Natural killer cell (primary cell): Measurements from ENCODE around the gene NCSTN. TPM values are rescaled to one million over a fixed set of nuclear protein-coding genes. Genes with fewer than 3 reads are reported as not detected.

ENCODE experiments used
- ATAC-seq, 3 donors: fragments of 150-1000 bp in 2 of 3; fragments of 200-7000 bp in 1 of 3; cut with Tn5 transposase; 1 replicate in 1 of 3; 2 replicates in 2 of 3; pipeline ENCODE4 v1.10.0; 2021; ENCODE audit warnings: mild to moderate bottlenecking in 2 of 3, moderate library complexity in 2 of 3
- DNase-seq, 2 donors: peaks; one replicate each; pipeline versions ENCODE4 v3.0.0 to v3.0.0-alpha.2; 2013 to 2021; ENCODE audit warnings: mixed read lengths in 1 of 2
- H3K27ac ChIP-seq: one replicate; pipeline ENCODE4 v1.5.1; 2013; ENCODE audit warnings: mild to moderate bottlenecking, low read length
- H3K27me3 ChIP-seq: one replicate; pipeline ENCODE4 v1.6.1; 2013; ENCODE audit warnings: low read length; ENCODE audit not compliant: control insufficient read depth, insufficient read depth
- H3K36me3 ChIP-seq: one replicate; pipeline ENCODE4 v1.6.1; 2013; ENCODE audit warnings: low read length; ENCODE audit not compliant: control insufficient read depth, insufficient read depth
- H3K4me1 ChIP-seq: one replicate; pipeline ENCODE4 v1.6.1; 2013; ENCODE audit warnings: low read length; ENCODE audit not compliant: control insufficient read depth, insufficient read depth
- H3K4me3 ChIP-seq: one replicate; pipeline ENCODE4 v1.5.1; 2013; ENCODE audit warnings: low read length
- H3K9me3 ChIP-seq: one replicate; pipeline ENCODE4 v1.6.1; 2013; ENCODE audit warnings: low read length; ENCODE audit not compliant: control insufficient read depth, insufficient read depth
- H3K27ac Mint-ChIP-seq, 2 donors: one replicate each; pipeline ENCODE4 v1.8.0; 2022; ENCODE audit warnings: mild to moderate bottlenecking in 2 of 2, mixed read lengths in 2 of 2, moderate library complexity in 1 of 2
- H3K27me3 Mint-ChIP-seq, 2 donors: one replicate each; pipeline ENCODE4 v1.8.0; 2022; ENCODE audit warnings: low read depth in 2 of 2, mixed read lengths in 2 of 2
- H3K36me3 Mint-ChIP-seq: one replicate; pipeline ENCODE4 v1.8.0; 2022; ENCODE audit warnings: mixed read lengths
- H3K4me1 Mint-ChIP-seq, 2 donors: one replicate each; pipeline ENCODE4 v1.8.0; 2022; ENCODE audit warnings: mixed read lengths in 2 of 2
- H3K4me3 Mint-ChIP-seq: one replicate; pipeline ENCODE4 v1.8.0; 2022; ENCODE audit warnings: mild to moderate bottlenecking, moderate library complexity, mixed read lengths
- H3K9me3 Mint-ChIP-seq, 2 donors: one replicate each; pipeline ENCODE4 v1.8.0; 2022; ENCODE audit warnings: mixed read lengths in 2 of 2
- CTCF ChIP-seq: fragments of 200-600 bp; IDR thresholded peaks from one replicate; pipeline ENCODE4 v1.8.0; 2022; ENCODE audit warnings: antibody characterized with exemption
- WGBS: methylation state at CpG from one replicate; pipeline ENCODE4 v1.1.7; 2013; ENCODE audit warnings: missing lambda C conversion rate; ENCODE audit not compliant: insufficient coverage; 5-methylcytosine and 5-hydroxymethylcytosine counted together
- intact Hi-C: fragments of 100-400 bp; cut with micrococcal nuclease; formaldehyde crosslinking; loops from one replicate; pipeline ENCODE4 v1.14.2; 2022
- total RNA-seq, 4 donors: library from RNA; stranded (reverse); fragments of 120-200 nt in 1 of 4; gene quantifications; one replicate each; pipeline versions ENCODE4 v1.2.3 to v1.2.4, GENCODE V29; 2013 to 2022

Gene NCSTN
- 100 to 1,000 TPM; 104 to 140 (median 110) TPM for total RNA-seq
- 59.1 TPM for total RNA-seq (2013)

GRCh38 chr1:160342953-160343869 lies at the start of gene NCSTN, which contains the start of gene COPA:
Gene NCSTN, plus strand, starts transcription at chr1:160343383. Its CDS starts 14 bp downstream, at chr1:160343397.
Gene COPA, minus strand, starts transcription at chr1:160343250. Its CDS starts 80 bp downstream, at chr1:160343170.
- H3K27ac ChIP-seq = peak within 1 kb of the TSS; percentile 93
- intact Hi-C loops = loop anchor here (1.0 to 2.0 kb wide), 3 partner anchors 58 to 264 kb away; partner anchors contain the start of gene PEX19
- Mint-ChIP-seq H3K4me3 (peak within 1 kb of the TSS; percentile 100), H3K27ac (peak within 1 kb of the TSS; percentile 99 to 100), H3K4me1 (peaks cover 40 to 45% of the 10 kb centered on the region in 2 donors), H3K27me3 (no peaks in the 10 kb centered on the region), H3K9me3 (no peaks in the 10 kb centered on the region), H3K36me3 (peaks cover 26% of the 10 kb centered on the region)
- no peak for TF ChIP-seq CTCF
- H3K4me3 ChIP-seq = peak within 1 kb of the TSS; percentile 89
- H3K9me3 ChIP-seq = no peaks in the 10 kb centered on the region
- H3K36me3 ChIP-seq = peaks cover 37% of the 10 kb centered on the region
- H3K27me3 ChIP-seq = no peaks in the 10 kb centered on the region
- peaks cover 16% of the 10 kb centered on the region for H3K4me1 ChIP-seq
- ATAC-seq (peak; percentile 95 to 99 (median 96)), DNase-seq (peak; percentile 83 to 96)
- WGBS = 0% methylated on average over 58 of the region's 58 CpGs

GRCh38 chr1:160296036-160296435 lies 47.1 kb upstream of the NCSTN start:
- Histone ChIP-seq H3K4me1 (no peaks in the 10 kb centered on the region), H3K27me3 (no peaks in the 10 kb centered on the region), H3K36me3 (peaks cover 95% of the 10 kb centered on the region), H3K27ac (no peak overlapping the region), H3K4me3 (no peak overlapping the region), H3K9me3 (no peaks in the 10 kb centered on the region)
- no peak overlapping the region for H3K4me3 Mint-ChIP-seq
- intact Hi-C loops = no loop called here
- no peak for ATAC-seq
- WGBS = 100% methylated on average over 1 of the region's 1 CpG
- peak overlapping the region in 1 of 2 donors; percentile 29 for H3K27ac Mint-ChIP-seq
- DNase-seq = no peak
- H3K36me3 Mint-ChIP-seq = peaks cover 62% of the 10 kb centered on the region
- no peak for TF ChIP-seq CTCF
- no peaks in the 10 kb centered on the region for H3K9me3 Mint-ChIP-seq
- H3K4me1 Mint-ChIP-seq = no peaks in the 10 kb centered on the region
- H3K27me3 Mint-ChIP-seq = no peaks in the 10 kb centered on the region

- Mint-ChIP-seq H3K36me3 (peaks cover 56% of the 10 kb centered on the region), H3K4me1 (no peaks in the 10 kb centered on the region), H3K27me3 (no peaks in the 10 kb centered on the region), H3K9me3 (no peaks in the 10 kb centered on the region), H3K4me3 (no peak overlapping the region), H3K27ac (no peak overlapping the region)
- Histone ChIP-seq H3K36me3 (peaks cover 81% of the 10 kb centered on the region), H3K9me3 (no peaks in the 10 kb centered on the region), H3K4me1 (no peaks in the 10 kb centered on the region), H3K27ac (no peak overlapping the region), H3K4me3 (no peak overlapping the region), H3K27me3 (no peaks in the 10 kb centered on the region)
- intact Hi-C loops = no loop called here
- ATAC-seq (no peak), DNase-seq (no peak)
- WGBS = 85% methylated on average over 4 of the region's 7 CpGs
- TF ChIP-seq CTCF = no peak
Observed at GRCh38 chr1:160300173-160300572, 43.0 kb upstream of the NCSTN start.
